CD4-positive, alpha-beta T cell treated with Interleukin-17A for 1 hour (primary cell): ENCODE results near the gene RABGEF1.
"Not testable (repeated sequence)": the region's sequence is repeated elsewhere in the genome, so short reads cannot be mapped to it uniquely, and the experiment has no call there.

ENCODE experiments used
- DNase-seq: peaks from one replicate; pipeline ENCODE4 v3.0.0-alpha.2; 2020

Gene RABGEF1

DNA sequence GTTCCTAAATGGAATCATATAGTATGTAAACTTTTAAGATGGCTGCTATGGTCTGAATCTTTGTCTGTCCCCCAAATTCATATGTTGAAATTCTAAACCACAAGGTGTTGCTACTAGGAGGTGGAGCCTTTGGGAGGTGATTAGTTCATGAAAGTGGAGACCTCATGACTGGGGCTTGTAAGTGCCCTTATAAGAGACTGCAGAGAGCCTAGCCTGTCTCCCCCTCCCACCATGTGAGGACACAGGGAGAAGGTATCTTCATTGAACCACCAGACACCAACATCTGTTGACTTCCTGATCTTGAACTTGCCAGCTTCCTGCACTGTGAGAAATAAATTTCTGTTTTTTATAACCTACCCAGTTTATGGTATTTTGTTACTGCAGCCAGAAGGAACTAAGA, 27.0 kb downstream of the RABGEF1 start:
- DNase-seq, result not testable (repeated sequence)

DNA sequence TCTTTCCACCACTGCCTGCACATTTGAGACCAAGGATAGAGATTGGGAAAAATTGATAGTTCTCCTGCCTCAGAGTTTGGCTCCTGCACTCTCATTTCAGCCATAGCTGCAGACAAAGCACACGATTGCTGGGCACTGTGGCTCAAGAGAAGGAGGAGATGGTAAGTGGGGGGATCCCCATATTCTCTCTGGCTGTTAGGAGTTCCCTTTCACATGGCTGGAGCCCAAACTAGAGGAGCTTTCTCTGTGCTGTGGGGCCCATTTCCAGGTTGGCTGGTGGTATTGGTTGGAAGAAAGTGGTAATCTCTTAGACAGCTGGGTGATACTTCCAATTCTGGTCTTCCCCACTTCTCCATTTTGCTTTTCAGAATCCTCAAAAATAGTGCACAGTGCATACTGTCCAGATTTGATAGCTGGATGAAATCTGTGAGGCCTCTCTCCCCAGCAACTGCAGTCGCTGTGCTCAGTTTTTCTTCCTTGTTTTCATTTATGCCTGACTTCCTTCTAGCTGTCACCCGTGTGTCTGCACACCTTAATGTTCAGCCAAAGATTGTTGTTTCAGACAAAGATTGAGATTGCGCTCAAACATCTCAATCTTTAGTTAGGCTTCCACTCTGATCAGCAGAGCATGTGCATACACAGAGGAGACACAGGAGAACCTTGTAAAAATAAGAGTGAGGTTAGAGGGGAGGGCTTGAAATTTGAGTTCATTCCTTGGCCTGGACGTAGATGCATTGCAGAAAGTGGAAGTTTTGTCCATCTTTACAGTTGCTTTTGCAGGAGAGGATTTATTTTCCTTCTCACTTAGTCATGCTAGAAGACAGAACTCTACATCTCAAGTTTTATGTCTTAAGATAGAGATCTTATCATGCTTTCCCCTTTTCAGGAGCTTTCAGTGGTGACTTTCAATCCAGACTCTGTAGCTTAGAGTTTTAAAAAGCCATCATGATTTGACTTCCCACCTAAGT, 28.6 kb downstream of the RABGEF1 start:
- no peak for DNase-seq

DNA sequence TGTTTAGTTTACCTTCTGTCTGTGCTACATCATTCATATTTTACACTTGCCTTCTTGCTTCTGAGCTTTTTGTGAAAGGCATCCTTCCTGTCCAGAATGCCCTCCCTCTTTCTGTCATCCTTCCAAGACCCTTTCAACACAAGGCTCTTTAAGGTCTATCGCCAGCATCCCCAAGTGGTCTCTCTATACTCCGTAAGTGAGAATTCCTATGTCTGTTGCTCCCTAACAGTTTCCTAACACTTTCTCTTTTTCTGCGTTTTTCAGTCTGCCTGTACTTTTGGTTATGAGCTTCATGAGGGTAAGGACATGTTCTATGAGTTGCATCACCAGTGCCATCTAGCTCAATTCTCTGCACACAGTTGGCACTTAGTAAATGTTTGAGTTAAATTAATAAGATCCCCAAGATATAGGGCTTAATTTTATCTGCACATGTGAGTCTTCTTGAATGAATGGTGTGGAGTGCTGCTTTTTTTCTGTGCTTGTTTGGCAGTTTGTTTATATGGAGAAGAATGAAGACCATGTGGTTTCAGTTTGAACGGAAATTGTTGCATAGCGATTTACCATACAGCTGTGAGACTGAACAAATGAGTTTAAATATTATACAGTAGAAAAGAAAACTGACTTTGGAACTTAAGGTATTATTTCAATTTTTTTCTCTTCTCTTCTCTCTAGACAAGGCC, 29.4 kb downstream of the RABGEF1 start:
- DNase-seq, result no peak

DNA sequence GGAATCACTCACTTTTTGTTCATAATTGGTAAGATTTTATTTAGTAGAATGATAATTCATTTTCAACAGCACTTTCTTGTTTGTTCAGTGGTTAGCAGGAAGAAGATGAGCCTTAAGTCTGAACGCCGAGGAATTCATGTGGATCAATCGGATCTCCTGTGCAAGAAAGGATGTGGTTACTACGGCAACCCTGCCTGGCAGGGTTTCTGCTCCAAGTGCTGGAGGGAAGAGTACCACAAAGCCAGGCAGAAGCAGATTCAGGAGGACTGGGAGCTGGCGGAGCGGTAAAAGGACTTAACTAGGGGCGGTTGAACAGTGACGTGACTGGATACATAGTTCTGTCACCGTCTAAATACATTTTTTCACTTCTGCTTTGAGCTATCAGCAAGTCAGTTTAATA, 31.3 kb downstream of the RABGEF1 start:
- no peak for DNase-seq

DNA sequence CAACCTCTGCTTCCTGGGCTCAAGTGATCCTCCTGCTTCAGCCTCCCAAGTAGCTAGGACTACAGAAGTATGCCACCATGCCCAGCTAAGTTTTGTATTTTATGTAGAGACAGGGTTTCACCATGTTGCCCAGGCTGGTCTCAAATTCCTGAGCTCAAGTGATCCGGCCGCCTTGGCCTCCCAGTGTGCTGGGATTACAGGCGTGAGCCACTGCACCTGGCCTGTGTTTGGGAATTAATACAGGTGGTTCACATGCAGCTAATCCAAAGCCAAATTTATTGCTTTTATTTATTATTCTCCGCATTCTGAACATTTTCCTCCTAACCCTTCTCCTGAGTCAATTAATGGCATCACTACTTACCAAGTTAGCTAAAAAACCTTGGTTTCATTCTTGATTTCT, 33.2 kb downstream of the RABGEF1 start:
- DNase-seq, result not testable (repeated sequence)

DNA sequence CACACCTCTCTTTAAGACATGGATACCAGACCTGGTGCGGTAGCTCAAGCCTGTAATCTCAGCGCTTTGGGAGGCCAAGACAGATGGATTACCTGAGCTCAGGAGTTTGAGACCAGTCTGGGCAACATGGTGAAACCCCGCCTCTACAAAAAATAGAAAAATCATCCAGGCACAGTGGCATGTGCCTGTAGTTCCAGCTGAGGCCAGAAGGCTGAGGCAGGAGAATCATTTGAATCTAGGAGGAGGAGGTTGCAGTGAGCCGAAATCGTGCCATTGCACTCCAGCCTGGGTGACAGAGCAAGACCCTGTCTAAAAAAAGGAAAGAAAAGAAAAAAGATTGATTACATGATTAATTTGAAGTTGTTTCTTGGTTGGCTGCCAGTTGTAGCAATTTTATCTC, 35.9 kb downstream of the RABGEF1 start:
- DNase-seq, result not testable (repeated sequence)

DNA sequence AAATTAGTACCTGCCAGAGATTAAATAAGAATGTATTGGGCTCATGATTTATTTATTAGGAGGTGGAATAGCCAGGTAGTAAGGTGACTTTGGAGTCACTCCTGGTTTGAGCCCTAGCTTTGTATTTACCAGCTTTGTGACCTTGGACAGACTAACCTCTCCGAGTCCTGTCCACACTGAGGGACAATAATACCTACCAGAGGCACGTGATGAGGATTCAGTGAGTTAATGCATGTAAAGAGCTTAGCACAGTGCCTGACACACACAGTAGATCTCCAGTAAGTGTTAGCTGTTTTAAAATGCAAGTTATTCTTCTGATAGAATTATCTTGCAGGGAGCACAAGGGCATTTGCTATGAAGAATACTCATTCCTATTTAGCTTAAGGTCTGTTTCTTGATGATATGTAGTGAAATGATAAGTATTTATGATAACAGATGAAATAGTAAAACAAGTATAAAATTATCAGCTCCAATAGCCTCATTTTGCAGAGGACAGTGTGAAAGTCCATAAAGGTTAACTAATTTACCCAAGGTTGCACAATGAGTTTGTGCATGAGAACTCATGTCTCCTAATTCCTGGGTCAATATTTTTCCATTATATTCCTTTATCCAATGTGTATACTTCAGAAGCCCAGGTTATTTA, 36.4 kb downstream of the RABGEF1 start:
- DNase-seq, result no peak

DNA sequence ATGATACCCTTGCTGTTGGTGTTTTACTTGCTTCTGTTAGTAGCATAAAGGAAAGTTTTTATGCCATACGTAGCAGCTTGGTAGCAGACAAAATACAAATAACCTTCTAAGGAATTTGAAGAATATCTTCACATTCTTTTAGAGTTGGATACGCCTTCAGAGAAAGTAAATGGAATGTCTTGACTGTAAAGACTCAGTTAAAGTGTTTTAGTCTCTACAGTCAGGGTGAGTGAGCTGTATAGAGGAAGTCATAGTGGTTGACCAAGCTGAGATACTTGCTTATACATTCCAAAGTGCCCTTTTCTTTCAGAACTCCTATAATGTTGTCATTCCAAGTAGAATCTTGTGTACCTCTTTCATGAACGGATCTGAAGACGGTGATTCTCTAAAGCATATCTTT, 37.7 kb downstream of the RABGEF1 start:
- no peak for DNase-seq

DNA sequence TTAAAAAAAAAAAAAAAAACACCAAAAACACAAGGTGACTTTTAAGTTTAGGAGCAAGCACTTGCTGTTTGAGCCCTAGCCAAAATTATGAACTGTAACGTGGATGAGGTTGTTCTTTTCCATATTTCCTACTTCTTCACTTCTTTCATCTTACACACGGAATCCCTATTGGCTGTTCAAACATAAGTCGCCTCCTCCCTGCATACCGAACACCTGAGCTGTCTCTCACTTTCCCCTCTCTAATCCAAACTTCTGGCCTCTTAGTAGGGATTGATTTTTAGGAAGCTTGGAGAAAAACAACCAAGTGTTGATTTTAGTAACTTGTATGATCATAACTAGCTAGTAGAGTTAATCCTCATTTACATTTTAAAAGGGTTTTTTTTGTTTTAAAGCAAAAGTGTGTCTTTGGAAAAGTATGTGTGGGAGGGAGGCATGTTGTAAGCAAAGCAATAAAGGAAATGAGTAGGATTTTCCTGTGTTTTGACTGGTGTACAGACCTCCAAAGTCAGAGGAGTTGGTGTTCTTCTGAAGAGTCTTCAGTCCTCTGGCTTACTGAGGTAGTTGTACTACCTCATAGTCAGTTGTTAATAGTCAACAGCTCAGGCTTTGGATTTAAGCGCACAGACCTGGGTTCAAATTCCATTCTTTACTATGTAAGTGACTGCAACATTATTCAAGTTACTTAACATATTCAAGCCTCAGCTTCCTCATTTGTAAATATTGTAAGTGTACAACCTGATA, 39.3 kb downstream of the RABGEF1 start:
- no peak for DNase-seq

DNA sequence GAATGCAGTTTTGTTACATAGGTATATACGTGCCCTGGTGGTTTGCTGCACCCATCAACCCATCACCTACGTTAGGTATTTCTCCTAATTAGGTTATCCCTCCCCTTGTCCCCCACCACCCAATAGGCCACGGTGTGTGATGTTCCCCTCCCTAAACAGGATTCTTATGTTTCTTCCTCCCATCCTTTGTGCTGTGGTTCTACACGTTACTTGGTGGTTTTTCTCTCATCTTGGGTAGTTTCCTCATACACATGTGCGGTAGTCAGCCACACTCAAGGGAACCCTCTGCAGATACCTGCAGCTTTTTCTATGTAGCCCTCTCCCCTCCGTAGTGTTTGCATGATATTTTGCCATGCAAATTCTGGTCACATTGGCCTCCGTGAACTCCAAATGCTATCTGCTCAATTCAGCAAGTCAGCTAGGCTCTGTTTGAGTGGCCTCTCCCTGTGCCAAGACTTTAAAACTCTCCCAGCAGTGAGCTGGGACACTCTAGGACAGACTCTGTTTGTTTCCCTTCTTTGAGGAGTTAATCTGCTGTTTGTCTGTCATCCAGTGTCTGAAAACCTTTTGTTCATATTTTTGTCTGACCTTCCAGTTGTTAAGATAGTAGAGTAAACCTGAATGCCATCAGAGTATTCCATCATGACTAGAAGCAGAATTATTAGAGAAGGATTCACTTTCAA, 41.0 kb downstream of the RABGEF1 start:
- DNase-seq, result no peak

DNA sequence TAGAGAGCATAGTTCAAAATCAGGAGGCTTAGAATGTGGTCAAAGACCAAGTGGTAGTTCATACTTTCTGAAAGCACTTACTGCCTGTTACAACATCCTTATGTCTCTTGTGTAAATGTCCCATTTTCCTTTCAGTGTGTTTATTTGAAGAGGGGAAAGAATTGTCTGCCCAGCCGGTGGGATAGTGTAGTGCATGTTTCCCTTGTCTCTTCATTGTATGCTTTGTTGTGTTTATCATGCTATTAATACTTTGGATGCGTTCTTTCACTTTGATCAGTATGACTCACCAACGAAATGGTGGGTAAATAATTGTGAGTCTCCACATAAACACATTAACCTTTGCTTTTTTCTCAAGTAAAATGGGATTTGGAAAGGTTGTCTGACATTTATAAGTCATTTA, 42.3 kb downstream of the RABGEF1 start:
- not testable (repeated sequence) for DNase-seq

DNA sequence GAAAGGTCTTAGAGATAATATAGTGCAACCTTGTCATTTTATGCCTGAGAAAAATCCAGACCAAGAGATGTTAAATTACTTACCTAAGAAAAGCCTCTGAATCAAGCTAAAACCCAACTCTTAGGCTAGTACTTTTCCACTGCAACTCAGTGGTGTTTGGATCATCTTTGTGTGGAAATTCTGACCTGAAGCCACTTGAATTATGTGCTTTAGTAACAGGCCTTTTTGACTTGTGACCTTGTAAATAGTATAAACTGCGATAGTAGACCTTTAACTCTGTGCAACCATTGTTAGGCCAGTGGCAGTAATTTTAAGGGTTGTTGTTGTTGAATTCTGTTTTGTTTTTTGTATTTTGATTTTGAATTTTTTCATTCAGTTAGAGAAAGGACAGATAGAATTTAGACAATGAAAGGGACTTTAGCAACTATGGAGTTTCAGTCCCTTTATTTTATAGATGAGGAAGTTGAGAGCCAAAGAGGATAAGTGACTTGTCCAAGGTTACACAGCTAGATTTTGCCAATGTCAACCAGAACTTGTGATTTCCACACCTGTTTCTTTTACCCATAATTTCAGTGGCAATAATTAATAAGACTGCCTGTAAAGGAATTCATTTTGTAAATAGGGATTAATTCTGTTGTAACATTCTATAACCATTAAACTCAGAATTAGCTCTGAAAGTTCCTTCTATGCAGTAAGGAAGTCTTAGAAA, 43.5 kb downstream of the RABGEF1 start:
- not testable (repeated sequence) for DNase-seq

DNA sequence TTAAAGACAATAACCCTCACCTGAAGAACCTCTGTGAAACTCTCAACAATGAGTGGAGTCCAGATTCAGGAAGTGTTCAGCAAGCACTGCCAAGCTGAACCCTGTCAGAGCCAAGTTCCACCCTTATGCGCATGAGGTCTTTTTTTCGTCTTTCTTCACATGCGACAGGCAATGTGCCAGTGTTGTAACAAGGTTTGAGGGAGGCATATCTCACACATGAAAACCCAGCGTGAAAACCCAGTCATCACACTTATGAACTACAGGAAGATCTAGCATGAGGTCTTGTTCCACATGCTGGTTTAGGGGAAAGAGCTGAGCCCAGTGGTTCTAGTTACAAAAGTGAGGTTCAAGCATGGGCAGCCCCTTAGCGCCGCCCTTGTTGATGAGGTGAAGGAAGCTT, 49.7 kb downstream of the RABGEF1 start:
- DNase-seq, result no peak

DNA sequence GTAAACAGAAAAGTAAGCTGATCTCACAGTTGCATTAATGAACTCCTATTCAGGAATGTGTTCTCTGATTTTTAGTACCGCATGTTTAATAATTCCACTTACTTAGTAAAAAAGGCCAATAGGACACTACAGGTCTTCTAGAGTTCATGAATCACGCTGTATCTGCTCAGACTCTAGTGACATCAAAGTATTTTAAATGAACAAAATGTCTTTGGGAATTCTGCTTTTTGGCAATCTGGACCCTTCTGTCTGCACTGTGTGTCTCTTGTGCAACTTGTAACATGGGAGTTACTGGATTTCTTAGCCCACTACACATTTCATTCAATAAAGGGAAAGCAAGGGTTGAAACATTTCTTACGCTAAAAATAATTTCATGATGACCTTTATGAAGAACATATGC, 50.2 kb downstream of the RABGEF1 start:
- DNase-seq, result no peak

DNA sequence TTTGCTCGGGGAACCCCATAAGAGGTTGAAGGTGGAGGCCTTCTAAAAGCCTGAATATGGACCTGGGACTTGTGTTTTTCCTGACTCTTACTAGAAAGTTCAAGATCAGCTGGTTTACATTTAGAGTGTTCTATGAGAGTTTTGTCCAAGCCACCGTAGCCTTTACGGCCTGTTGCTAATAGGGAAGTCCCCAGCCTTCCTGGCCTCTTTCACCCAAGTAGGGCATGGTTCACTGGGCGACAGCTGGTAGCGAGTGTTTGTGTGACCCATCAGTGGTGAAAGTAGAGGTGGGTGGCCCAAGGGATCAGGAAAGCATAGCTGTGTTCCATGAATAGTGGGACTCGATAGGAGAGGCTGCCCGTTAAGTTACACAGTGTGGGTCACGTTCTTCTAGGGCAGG, 60.1 kb downstream of the RABGEF1 start:
- DNase-seq, result no peak

DNA sequence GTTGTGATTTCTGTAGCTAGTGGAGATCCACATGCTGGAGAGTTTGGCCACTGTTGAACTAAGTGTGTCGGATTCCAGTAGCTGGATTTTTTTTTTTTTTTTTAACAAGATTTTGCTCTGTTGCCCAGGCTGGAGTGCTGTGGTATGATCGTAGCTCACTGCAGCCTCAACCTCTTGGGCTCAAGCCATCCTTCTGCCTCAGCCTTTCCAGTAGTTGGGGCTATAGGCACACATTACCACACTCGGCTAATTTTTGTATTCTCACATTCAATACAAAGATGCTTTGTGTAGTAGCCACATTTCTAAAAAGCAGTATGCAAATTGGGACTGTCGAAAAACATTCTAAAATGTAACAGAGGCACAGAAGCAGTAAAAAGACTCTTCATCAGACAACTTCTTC, 63.5 kb downstream of the RABGEF1 start:
- no peak for DNase-seq

DNA sequence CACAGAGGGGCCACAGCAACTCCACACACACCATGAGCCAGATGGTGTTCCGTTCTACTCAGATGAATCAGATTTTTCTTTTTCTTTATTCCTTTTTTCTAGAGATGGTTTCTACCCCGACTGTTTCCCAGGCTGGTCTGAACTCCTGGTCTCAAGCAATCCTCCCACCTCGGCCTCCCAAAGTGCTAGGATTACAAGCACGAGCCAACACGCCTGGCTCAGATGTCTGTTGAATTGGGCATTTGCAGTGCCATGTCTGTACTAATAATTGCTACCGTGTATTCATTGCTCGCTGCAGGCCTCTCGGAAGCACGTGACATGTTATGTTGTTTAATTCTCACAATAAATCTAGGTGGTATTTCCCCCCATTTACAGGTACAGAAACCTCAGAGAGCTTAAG, 67.2 kb downstream of the RABGEF1 start:
- no peak for DNase-seq

DNA sequence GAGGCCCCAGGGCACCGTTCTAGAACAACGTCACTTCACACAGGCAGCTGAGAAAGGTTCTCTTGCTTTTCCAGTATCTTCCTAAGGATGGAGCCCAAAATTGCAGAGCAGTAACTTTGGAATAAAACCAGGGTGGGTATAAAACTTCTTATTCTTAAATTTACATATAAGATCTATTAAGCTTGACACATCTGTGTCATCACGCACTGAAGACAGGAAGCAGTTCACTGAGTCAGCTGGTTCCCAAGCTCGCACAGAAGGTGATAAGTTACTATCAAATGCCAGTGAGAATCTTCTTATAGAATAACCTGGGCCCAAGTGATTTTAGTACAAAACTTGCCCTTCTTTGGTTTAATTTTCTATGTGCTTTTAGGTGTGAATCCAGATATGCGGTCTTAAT, 70.2 kb downstream of the RABGEF1 start:
- DNase-seq, result no peak

DNA sequence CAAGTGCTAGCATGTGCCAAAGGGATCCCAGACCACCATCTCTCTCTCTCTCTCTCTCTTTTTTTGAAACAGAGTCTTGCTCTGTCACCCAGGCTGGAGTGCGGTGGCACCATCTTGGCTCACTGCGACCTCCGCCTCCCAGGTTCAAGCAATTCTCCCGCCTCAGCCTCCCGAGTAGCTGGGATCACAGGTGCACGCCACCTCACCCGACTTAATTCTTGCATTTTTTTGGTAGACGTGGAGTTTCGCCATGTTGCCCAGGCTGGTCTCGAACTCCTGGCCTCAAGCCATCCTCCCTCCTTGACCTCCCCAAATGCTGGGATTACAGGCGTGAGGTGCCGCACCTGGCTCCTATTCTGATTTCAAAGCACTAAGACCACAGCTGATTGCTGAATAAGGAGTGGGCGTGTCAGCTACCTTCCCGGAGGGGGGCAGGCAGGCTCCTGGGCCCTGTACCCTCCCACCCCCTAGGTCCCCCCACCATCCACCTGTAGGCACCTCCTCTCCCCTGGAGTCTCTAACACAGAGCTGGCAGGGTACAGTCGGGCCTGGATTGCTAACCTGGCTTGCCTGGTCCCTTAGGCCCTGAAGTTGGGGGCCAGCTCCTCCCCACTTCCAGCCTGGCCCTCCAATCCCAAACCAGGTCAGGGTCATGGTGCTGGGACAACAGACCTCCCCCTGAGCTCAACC, 74.8 kb downstream of the RABGEF1 start:
- not testable (repeated sequence) for DNase-seq

DNA sequence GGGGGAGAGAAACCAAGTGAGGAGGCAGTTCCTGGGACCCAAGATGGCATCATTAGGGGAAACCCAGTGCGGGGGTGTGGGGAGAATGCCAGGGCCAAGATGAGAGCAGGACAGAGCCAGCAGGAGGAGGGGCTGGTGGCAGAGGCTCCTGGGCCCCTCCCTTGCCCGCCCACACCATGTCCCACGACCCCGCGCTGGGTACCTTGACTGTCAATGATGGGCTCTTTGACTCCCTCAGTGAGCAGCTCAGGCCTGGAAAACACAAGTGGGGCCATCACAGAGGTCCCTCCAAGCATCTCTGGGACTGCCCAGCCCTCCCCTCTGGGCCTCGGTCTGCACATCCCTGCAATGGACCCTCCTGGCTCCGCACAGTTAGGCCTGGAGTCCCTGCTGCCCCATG, 75.4 kb downstream of the RABGEF1 start:
- no peak for DNase-seq

DNA sequence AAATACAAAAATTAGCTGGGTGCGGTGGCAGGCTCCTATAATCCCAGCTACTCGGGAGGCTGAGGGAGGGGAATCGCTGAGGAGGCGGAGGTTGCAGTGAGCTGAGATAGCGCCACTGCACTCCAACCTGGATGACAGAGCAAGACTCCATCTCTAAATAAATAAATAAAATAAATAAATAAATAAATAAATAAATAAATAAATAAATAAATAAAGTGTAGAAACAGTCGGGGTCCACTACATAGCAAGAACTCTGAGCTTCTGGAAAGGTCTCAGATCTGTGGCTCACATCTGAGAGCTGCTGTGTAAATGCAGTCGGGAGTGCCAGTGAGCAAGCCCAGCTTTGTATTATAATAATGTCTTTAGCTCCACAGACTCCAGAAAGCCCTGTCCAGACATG, 76.1 kb downstream of the RABGEF1 start:
- DNase-seq, result not testable (repeated sequence)
